Gastrocnemius medialis (tissue), 4 donors: ENCODE data around the gene PRRC2B. TPM values are rescaled to one million over a fixed set of nuclear protein-coding genes. Genes with fewer than 3 reads are reported as not detected.

ENCODE experiments used
- ATAC-seq, 2 donors: fragments of 150-250 bp; one replicate each; pipeline ENCODE4 v1.9.1; 2016
- DNase-seq, 2 donors: peaks; one replicate each; pipeline ENCODE4 v3.0.0-alpha.2; 2019
- H3K27ac ChIP-seq, 4 donors: fragments of 200-600 bp; sonication (generic); 1 replicate in 1 of 4; 2 replicates in 3 of 4; pipeline ENCODE4 v1.5.1; 2016 to 2018; ENCODE audit warnings: mild to moderate bottlenecking in 2 of 4, moderate library complexity in 1 of 4
- H3K27me3 ChIP-seq, 3 donors: fragments of 200-600 bp; sonication (generic) in 2 of 3; 1 replicate in 1 of 3; 2 replicates in 2 of 3; pipeline versions ENCODE4 v1.5.1 to v1.6.0; 2016 to 2019; ENCODE audit warnings: mild to moderate bottlenecking in 1 of 3, moderate library complexity in 1 of 3
- H3K36me3 ChIP-seq, 2 donors: fragments of 200-600 bp; sonication (generic) in 1 of 2; one replicate each; pipeline ENCODE4 v1.5.1; 2017 to 2018
- H3K4me1 ChIP-seq, 2 donors: fragments of 200-600 bp; sonication (generic) in 1 of 2; one replicate each; pipeline ENCODE4 v1.5.1; 2016 to 2017; ENCODE audit warnings: mild to moderate bottlenecking in 2 of 2
- H3K4me3 ChIP-seq, 4 donors: fragments of 200-600 bp; sonication (generic) in 3 of 4; 1 replicate in 1 of 4; 2 replicates in 3 of 4; pipeline ENCODE4 v1.5.1; 2016 to 2019; ENCODE audit warnings: mild to moderate bottlenecking in 2 of 4
- H3K9me3 ChIP-seq, 3 donors: fragments of 200-600 bp; sonication (generic) in 2 of 3; 1 replicate in 1 of 3; 2 replicates in 2 of 3; pipeline ENCODE4 v1.5.1; 2016 to 2019
- CTCF ChIP-seq, 5 experiments: fragments of 450-650 bp in 3 of 5; fragments of 200-600 bp in 2 of 5; sonication (generic) in 2 of 5; IDR thresholded peaks in 4 of 5; conservative IDR thresholded peaks in 1 of 5; 1 replicate in 4 of 5; 2 replicates in 1 of 5; pipeline ENCODE4 v1.5.1; 2016 to 2019; ENCODE audit warnings: antibody characterized with exemption in 5 of 5, mild to moderate bottlenecking in 3 of 5, moderate library complexity in 3 of 5
- POLR2A ChIP-seq, 2 donors: fragments of 450-650 bp; IDR thresholded peaks; one replicate each; pipeline ENCODE4 v1.6.1; 2017; ENCODE audit warnings: antibody characterized with exemption in 2 of 2, mild to moderate bottlenecking in 2 of 2, moderate library complexity in 2 of 2
- in situ Hi-C, 4 donors: fragments of 200-750 bp; cut with MboI; loops; one replicate each; pipeline versions ENCODE4 v1.15.0 to v1.8.0; 2017; ENCODE audit warnings: low sequenced_read_pairs in 4 of 4
- intact Hi-C: fragments of 100-400 bp; cut with DNase I; formaldehyde crosslinking; loops from one replicate; pipeline ENCODE4 v1.15.1; 2023; ENCODE audit warnings: low total_unique reads
- total RNA-seq, 4 donors: library from RNA; depleted of rRNA; stranded (reverse); fragments of >200 nt; gene quantifications; one replicate each; pipeline versions ENCODE4 v1.1.0 to v1.2.3, GENCODE V29; 2016

The PRRC2B gene
- total RNA-seq, 4 donors from 2014 or later: 29.9 to 41.6 (median 37.2) TPM

- in situ Hi-C loops (no loop called here), intact Hi-C loops (no loop called here)
- TF ChIP-seq CTCF (IDR thresholded peaks at IDR 0.05 in 4 of 5, conservative IDR thresholded peaks at IDR 0.05 in 1 of 5): no peak
- TF ChIP-seq POLR2A (IDR thresholded peaks at IDR 0.05): no peak
- H3K9me3 ChIP-seq: no peaks in the 10 kb centered on the region
- peaks cover 0 to 1% of the 10 kb centered on the region in 2 donors for H3K36me3 ChIP-seq
- H3K4me3 ChIP-seq: no peak overlapping the region
- peaks cover 11 to 13% of the 10 kb centered on the region in 2 donors for H3K4me1 ChIP-seq
- H3K27me3 ChIP-seq: no peaks in the 10 kb centered on the region
- no peak for DNase-seq
- H3K27ac ChIP-seq: no peak overlapping the region
- no peak for ATAC-seq
Measured at GRCh38 chr9:131534721-131535237, 140.9 kb downstream of the PRRC2B start.

- Histone ChIP-seq H3K36me3 (no peaks in the 10 kb centered on the region), H3K4me3 (no peak overlapping the region), H3K9me3 (peaks cover 0 to 3% (median 0%) of the 10 kb centered on the region in 3 donors), H3K27ac (no peak overlapping the region), H3K27me3 (peaks cover 0 to 7% (median 4%) of the 10 kb centered on the region in 3 donors), H3K4me1 (no peaks in the 10 kb centered on the region)
- intact Hi-C loops (no loop called here), in situ Hi-C loops (no loop called here)
- DNase-seq: no peak
- ATAC-seq: no peak
- TF ChIP-seq CTCF (IDR thresholded peaks at IDR 0.05 in 4 of 5, conservative IDR thresholded peaks at IDR 0.05 in 1 of 5) (no peak), POLR2A (IDR thresholded peaks at IDR 0.05) (no peak)
Measured at GRCh38 chr9:131537946-131538345, 144.1 kb downstream of the PRRC2B start.

- peaks cover 0 to 11% (median 4%) of the 10 kb centered on the region in 3 donors for H3K9me3 ChIP-seq
- no peak for TF ChIP-seq POLR2A (IDR thresholded peaks at IDR 0.05)
- no peak for TF ChIP-seq CTCF (IDR thresholded peaks at IDR 0.05 in 4 of 5, conservative IDR thresholded peaks at IDR 0.05 in 1 of 5)
- no peaks in the 10 kb centered on the region for H3K4me1 ChIP-seq
- ATAC-seq (no peak), DNase-seq (no peak)
- H3K27me3 ChIP-seq: peaks cover 3 to 18% (median 4%) of the 10 kb centered on the region in 3 donors
- H3K36me3 ChIP-seq: no peaks in the 10 kb centered on the region
- in situ Hi-C loops: no loop called here
- intact Hi-C loops: no loop called here
- no peak overlapping the region for H3K4me3 ChIP-seq
- H3K27ac ChIP-seq: no peak overlapping the region
Measured at GRCh38 chr9:131539223-131539923, 145.5 kb downstream of the PRRC2B start.

GRCh38 chr9:131543141-131543540, 149.3 kb downstream of the PRRC2B start:
- Histone ChIP-seq H3K4me3 (no peak overlapping the region), H3K27me3 (peaks cover 30 to 54% (median 34%) of the 10 kb centered on the region in 3 donors), H3K9me3 (peaks cover 0 to 11% (median 4%) of the 10 kb centered on the region in 3 donors), H3K36me3 (no peaks in the 10 kb centered on the region), H3K27ac (no peak overlapping the region), H3K4me1 (peaks cover 0 to 5% of the 10 kb centered on the region in 2 donors)
- intact Hi-C loops (no loop called here), in situ Hi-C loops (no loop called here)
- TF ChIP-seq CTCF (IDR thresholded peaks at IDR 0.05 in 4 of 5, conservative IDR thresholded peaks at IDR 0.05 in 1 of 5): no peak
- TF ChIP-seq POLR2A (IDR thresholded peaks at IDR 0.05): no peak
- ATAC-seq: no peak
- DNase-seq: no peak
